UCSD-AML1 (cell line): Measurements from ENCODE around the gene PUSL1.

Experiments used
- DNase-seq: peaks from one replicate; lab custom pipeline; 2025; ENCODE audit not compliant: unreplicated experiment; lab: John Stamatoyannopoulos, UW

The PUSL1 gene

DNA sequence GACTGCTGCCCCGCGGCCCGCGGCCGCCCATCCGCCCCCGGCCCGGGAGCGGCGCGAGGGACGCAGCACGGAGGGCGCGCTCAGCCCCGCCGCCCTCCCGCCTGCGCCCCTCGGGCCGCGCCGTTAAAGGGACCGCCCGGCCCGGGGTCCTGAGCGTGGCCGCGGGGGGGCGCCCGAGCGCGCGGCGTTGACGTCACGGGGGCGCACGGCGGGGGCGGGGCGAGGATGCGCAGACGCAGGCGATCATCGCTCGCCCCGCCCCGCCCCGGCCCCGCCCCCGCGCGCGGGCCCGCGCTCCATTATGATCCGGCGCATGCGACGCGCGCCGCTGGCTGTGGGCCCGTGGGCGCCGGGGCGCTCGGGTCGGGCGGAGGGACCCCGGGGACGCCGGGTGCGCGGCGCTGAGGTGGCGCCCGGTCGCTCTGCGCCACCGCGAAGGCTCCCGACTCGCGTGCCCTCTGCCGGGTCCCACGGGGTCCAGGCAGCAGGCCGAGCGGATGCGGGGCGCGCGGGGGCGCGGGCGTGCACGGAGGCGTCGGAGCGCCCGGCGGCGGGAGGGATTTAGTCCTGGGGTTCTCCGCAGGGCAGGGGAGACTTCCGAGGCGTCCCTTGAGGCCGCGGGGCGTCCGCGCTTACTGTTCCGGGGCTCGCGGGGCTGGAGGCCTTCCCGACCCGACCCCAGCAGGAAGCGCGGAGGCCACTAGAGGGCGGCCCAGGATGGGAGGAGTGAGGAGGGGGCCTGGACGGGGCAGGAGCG lies 41.0 kb downstream of the PUSL1 start, which contains the start of gene DVL1:
DVL1 (minus strand) TSS at position 163 of the 757 bp plus-strand sequence. CDS start 353 bp downstream, outside the sequence.
- DNase-seq = peak; percentile 78

DNA sequence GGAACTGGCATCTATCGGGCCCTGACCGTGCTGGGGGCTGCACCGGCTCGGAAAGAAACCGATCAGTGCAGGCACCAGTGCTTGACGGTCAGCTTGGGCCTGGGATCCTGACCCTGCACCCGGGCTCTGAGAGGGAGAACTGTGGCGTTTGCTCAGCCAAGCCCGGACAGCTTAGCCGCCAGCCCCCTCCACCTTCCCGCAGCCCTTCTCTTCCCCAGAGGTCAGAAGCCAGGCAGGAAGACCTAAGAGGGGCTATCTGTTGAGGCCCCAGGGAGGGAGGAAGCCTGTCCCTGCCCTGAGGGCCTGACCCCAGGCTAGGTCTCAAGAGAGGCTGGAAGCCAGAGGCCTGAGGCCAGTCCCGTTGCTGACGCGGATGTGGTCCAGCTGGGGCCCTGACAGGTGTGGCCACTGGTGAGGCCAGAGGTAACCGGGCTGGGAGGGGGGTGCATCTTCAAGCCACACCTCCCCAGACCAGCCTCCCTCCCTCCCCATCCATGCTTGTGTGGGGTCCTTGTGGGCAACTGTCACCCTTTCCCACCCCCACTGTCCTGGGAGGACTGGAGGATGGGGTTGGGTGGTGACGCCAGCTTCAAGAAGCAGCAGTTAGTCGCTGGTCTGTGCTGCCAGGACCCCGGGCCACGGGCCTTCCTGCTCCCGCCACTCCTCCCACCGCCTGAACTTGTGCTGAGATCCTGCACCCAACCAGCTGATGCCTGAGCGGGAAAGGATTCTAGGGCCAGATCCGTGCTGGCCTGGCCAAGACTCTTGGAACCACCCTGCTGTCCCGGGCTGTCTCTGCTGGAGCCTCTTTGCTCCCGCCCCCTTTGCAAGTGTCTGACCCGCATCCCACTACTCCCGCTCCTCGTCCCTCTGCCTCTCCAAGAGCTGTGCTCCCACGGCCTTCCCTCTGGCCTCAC lies 43.4 kb downstream of the PUSL1 start:
- no peak for DNase-seq

DNA sequence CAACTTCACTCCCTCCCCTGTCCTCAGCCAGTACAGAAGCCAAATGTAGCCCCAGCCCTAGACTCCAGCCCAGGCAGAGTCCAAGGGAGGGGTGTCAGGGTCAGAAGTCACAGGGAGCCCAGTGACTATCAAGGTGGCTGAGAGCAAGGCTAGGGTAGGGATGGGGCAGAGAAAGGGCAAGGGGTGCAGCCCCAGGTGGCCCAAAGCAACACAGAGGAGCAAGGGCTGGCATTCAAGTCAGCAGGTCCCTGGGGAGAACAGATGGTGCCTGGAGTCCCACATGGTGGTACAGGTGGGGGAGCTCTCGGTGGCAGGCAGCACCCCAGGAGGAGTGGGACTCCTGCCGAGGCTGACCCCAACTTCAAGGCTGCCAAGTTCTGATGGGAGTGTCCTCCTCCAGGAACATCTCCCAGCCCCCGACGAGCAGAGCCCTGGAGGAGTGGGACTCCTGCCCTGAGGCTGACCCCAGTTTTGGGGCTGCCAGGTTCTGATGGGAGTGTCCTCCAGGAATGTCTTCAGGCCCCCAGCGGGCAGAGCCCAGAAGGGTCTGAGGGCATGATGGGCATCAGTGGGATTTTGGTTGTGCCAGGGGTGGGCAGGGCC lies 44.5 kb downstream of the PUSL1 start:
- no peak for DNase-seq

DNA sequence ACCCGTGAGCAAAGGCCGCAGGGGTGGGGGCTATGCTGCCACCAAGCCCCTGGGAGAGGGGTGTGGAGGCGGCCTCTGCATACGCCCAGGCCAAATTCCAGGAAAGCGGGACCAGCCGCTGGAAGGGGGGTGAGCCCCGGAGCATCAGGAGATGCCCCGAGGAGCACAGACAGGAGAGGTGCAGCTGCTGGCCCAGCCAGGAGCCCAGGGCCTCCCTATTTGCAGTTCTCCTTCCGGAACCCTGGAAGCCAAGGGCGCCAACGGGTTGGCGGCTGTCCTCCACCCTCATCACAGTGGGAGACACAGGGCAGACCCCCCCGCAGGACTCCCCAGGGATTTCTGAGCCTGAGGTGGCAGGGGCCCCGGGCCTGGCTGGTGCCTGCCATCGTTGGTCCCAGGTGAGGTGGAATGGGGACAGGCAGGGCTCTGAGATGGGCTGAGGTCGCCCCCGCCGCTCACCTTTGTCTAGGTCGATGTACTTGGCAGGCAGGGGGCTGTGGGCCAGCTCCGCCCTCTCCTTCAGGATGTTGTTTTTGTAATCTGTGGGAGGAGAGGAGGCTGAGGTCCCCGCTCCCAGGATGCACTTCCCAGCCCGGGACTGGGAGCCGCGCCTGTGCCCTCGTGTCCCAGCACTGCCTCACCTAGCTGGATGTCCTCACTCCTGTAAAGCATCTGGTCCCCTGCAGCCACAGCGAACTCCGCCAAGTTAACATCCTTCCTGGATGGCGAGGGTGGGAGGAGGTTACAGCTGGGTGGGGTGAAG lies 45.2 kb downstream of the PUSL1 start:
- DNase-seq = no peak

DNA sequence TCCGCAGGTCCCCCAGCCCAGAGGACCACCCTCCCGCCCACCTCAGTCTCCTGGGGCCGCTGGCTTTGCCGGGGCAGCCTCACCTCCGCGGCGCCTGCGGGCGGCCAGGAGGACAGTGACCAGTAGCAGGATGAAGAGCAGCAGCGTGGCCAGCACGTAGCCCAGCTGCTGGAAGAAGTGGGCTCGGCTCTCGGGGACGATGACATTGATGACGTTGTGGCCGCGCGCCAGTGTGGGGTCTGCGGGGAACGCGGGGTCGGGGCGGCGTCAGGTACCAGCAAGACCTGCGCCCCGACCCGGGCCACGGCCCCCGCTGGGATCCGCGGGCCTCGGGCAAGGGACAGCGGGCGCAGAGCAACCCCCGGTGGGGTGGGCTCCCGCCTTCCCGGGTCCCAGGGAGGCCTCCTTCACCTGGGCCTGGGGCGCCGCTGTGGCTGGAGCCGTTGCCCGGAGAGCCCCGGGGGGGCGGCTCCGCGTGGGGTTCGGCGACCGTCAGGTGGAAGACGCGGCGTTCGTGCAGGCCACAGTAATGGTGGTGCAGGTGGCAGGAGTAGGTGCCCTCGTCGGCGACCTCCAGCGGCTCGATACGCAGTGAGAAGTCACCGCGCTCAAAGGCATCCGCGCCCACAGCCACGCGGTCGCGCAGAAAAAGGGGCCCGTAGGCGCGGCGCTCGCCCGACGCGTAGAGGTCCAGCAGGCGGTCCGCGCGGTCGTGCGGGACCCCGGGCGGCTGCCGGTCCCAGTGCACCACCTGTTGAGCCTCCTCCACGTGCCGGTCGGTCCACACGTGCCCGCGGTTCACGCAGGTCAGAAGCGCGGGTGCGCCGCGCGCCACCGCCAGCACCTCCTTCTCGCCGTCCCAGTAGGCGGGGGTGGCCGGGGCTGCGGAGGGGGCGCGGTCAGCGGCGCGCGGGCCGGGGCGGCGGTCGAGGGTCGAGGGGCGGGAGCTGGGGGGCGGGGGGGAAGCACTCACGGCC lies 46.2 kb downstream of the PUSL1 start:
- DNase-seq = no peak

DNA sequence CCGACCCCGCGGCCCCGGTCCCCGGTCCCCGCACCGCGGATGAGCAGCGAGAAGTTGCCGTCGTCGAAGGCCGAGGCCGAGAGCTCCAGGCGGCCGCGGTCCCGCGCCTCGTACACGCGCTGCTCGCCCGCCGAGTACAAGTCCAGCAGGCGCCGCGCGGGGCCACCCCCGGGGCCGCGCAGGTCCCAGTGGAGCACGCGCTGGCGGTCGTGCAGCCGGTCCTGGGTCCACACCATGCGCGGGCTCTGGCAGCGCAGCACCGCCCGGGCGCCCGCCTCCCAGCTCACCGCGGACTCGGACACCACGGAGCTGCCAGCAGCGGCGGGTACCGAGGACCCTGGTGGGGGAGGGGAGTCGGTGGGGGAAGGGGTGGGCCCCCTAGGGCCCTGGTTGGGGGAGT lies 47.0 kb downstream of the PUSL1 start:
- no peak for DNase-seq

DNA sequence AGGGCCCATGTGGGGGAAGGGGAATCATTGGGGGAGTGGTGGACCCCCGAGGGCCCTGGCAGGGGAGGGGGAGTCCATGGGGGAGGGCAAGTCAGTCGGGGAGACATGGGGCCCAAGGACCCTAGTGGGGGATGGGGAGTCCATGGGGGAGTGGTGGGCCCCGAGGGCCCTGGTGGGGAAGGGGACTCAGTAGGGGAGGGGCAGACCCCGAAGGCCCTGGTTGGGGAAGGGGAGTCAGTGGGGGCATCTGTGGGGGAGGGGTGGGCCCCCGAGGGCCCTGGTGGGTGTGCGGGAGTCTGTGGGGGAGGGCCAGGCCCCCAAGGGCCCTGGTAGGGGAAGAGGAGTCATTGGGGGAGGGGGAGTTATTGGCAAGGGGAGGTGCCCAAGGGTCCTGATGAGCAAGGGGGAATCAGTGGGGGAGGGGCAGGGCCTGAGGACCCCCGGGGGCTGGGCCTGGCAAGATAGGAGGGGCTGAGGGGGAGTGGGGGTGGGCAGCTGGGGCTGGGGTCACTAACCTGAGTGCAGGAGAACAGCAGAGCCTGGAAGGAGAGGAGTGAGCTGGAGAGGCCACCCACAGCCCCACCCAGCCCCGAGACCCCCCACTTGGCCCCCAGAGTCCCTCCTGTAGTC lies 47.9 kb downstream of the PUSL1 start:
- DNase-seq = no peak

DNA sequence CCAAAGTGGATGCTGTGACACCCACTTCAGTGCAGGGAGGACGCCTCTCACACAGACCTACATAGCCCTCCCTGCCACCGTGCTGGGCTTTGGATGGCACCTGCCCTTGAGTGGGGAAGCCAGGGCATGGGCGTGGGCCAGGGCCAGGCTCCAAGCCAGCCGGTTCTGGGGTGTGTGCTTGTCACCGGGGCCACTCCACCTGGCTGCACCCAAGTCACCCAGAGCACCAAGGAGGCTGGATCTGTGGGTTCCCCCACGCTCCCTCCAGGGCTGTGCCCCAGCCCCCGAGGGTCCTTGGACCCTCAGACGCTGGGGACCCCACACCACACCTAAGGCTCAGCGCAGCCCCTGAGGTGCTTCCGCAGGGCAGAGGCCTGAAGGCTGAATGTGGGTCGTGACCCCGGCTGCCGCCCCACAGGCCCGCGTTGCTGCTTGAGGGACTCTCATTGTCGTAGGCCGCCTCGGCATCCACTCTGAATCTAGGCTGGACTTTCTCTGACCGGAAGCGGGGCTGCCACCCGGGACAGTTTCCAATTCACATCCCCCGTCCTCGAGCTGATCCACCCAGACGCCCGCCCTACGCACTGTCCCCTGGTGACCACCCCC lies 48.5 kb downstream of the PUSL1 start:
- no peak for DNase-seq

DNA sequence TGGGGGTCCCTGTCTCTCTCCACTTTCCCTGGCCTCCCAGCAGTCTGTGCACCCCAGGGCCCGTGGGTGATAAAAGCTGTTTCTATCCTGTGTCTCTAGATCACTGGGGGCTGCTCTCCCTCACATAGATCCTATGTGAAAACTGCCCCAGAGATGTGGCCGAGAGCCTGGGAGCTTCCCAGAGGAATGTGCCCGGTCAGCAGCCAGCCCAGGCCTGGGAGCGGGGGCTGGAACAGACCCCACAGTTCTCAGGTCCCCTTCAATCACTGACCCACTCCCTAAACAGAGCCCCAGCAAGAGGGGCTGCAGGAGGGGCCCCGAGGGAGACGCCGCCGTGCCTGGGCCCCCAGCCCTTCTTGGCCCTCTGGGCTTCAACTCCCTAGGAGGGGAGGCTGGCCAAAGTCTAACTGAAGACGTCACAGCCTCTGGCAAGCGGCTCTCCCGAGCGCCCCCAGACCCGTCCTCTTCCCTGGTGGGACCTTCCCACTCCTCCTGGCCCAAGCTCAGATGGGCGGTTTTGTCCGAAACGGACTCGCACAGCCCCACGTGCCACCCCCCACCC lies 49.6 kb downstream of the PUSL1 start:
- DNase-seq = no peak

DNA sequence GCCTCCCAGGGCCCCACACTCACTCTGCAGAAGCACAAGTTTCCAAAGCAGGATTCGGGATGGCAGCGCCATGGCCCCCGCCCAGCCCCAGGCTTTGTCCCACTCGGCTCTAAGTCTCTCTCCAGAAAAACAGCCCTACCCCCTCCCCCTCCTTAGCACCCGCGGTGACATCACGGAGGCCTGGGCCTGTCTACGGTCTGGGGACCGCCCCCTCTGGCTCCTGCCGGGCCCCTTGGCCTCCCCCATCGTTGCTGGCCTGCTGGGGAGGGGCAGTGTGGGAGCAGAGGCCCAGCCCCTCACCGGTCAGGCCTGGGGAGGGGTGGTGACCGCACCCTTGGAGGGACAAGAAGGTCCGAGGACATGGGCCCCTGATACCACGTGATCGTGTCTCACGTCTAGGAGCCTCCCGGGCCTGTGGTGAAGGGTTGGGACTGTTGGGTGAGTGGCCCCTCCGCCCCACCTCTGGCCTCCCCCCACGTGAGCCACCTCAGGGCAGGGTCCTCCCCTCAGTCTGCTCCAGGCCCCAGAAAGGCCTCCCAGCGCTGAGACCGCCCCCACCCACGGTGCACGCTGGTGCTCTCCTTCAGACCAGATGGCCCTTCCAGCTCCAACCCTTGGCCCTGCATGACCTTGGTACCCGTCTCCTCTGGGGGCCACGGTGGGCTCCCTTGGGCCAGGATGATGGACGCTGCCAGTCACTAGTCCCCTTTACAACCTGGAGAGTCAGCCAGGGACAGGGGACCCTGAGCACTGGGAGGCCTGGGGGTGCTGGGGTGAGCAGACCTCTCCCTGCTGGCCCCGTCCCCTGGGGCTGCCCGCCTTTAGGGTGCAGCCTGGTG lies 50.3 kb downstream of the PUSL1 start, which contains the start of gene MXRA8:
MXRA8 (minus strand) TSS at position 123 of the 839 bp plus-strand sequence; CDS start at position 72, 51 bp downstream.
- no peak for DNase-seq

DNA sequence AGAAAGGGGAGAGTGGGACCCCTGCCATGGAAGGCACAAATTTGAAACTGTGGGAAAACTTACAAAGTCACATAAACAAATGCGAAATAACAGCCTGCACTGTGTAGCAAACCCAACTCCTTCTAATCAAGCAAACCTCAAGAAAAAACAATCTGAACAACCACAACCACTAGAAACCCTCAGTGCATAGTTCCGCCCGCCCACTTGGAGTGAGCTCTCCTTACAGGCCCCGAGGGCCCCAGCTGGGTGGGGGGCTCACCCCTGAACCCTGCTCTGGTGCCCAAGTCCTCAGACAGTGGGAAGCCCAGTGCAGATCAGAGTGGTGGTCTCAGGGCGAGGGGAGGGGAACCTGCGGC lies 50.9 kb downstream of the PUSL1 start:
- no peak for DNase-seq

DNA sequence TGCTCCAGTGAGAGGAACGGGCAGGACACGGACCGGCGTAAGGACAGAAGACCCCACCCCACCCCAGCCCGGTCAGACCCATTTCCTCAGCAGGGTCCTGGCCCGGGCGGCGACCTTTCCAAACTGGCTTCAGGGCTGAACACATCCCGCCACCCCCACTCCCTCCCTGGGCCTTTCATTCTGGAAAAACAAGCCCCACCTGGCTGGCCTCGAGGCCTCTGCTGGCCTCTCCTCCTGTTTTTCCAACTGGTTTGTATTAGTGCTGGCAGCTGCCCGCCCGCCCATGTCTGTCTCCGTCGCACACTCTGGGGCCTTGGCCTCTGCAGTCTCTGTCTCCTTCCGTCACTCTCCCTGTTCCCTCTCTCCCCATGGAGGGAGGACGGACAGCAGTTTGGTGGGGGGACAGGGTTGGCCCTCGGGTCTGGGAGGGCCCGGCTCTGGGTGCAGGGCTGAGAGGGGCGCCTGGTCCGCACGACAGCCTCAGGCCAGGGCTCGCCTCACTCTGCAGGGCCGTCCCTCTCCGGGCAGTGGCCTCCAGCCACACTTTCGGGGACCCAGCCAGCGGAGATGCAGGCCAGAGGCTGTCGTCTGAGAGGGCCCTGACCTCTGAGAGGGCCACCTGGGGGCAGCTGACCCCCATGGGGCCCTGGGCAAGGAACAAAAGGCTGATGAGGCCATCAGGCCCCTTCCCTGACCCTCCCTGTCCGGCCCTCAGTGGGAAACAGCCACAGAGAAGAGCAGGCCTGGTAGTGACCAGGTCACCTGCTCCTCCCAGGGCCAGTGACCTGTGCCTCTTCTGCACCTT lies 51.5 kb downstream of the PUSL1 start:
- DNase-seq = no peak

DNA sequence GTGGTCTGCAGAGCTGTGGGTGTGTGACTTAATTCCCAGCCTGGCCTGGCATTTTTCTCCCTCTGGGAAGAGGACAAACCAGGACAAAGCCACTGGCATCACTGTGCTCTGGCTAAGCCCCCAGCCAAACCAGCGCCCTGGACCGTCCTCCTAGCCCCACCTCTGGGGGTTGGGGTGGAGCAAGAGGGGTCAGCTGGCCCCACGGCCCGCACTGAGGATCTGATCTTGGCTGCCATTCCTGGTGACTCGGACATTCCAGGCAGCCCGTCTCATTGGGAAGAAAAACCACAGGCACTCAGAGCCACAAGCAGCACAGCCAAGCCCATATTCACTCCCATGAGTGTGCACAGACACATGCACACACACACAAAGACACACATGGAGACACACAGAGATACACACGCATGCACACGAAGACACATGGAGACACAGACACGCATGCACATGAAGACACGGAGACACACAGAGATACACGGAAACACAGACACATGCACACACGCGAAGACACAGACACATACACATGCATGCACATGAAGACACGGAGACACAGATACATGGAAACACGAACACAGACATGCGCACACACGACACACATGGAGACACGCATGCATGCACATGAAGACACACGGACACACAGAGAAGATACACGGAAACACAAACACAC lies 52.2 kb downstream of the PUSL1 start:
- no peak for DNase-seq
